Measurements from ENCODE around the gene RASSF8.

DNA sequence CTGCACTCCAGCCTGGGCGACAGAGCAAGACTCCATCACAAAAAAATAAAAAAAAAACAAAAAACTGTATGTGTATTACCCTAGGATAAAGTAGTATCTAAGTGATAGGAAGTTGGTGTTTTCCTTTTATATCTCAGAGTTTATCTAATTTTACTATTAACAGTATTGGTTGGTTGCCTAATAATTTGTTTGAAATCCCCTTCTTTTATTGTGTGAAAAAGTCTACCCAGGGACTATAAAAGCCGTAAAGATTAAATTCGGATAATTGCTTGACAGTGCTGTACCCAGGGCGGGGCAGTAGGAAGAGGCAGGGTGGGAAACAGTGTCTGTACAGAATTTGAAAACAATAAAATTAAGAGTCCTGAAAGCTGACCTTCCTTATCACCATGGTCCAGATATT is 78.4 kb downstream of the RASSF8 start:
- TF ChIP-seq, protein P1, sequence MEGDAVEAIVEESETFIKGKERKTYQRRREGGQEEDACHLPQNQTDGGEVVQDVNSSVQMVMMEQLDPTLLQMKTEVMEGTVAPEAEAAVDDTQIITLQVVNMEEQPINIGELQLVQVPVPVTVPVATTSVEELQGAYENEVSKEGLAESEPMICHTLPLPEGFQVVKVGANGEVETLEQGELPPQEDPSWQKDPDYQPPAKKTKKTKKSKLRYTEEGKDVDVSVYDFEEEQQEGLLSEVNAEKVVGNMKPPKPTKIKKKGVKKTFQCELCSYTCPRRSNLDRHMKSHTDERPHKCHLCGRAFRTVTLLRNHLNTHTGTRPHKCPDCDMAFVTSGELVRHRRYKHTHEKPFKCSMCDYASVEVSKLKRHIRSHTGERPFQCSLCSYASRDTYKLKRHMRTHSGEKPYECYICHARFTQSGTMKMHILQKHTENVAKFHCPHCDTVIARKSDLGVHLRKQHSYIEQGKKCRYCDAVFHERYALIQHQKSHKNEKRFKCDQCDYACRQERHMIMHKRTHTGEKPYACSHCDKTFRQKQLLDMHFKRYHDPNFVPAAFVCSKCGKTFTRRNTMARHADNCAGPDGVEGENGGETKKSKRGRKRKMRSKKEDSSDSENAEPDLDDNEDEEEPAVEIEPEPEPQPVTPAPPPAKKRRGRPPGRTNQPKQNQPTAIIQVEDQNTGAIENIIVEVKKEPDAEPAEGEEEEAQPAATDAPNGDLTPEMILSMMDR (IDR thresholded peaks at IDR 0.05; ENCODE audit: low read length), result no peak
- TF ChIP-seq EZH2 (optimal IDR thresholded peaks at IDR 0.05; ENCODE audit: low read depth, low read length), result no peak

Data from MM.1S (cell line).